Measurements from ENCODE around the gene PCGF2.

Gene PCGF2

DNA sequence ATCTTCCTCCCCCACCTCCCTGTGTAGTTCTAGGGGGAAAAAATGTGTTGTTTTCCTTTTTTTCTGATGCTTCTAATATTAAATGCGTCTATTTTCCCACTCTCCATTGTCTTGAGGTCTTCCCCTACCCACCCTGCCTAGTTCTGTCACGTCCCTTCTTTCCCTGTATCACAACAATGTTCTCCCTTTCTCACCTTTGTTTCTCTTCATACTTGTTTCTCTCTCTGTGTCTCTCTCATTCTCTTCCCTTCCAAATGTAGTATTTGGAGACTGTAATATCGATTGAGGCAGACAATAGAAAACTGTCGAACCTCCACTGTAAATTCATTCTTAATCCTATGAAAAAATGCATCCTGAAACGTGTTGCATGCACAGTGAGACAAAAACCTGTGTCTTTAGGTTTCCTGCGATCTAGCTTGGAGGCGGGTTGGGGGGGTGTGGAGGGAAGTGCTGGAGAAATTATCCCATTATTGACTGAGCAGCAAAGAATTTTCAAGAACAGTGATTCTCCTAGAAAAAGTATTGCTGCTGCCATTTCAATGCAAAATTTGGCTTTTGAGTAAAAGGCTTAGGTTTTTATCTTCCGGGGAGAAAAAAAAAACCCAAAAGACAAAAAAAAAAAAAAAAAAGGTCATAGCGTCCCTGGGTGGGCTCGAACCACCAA lies 3.1 kb upstream of the PCGF2 start:
- peak; percentile 21 for DNase-seq (ENCODE audit: low spot score)

DNA sequence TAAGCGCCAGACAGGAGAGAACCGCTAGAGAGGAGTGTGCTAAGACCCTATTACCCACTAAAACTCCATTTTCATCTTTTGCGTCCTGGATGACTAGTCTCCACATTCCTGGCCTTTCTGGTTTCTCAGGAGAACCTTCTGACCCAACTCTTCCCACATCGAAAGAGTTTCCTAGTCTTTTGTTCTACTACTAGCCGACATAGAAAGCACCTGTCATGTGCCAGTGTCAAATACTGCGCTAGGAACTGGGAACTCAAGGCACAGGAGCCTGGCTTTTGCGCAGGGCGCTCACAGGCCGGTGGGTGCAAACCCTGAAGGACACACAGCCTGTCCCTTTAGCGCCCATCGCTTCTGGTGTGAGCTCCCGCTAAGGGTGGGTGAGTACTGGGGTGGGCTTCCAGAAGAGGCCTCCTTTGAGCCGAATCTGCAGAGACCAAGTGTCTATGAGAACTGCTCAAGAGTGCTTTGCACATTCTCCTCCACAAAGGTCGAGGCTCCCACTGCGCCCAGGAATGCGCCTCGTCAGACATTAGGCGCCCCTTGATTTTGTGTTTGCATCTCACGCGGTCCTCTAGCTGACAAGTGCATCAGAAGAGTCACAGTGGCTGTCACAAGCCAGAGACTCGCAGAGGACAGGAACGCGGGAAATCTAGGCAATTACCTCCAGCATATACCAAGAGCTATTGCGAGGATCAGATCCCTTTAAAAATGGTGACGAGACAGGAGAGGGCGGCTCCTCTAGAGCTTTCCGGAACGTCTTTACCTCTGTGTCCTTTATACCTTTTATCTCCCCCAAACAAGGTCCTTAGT lies 2.4 kb upstream of the PCGF2 start:
- DNase-seq (ENCODE audit: low spot score) = no peak

DNA sequence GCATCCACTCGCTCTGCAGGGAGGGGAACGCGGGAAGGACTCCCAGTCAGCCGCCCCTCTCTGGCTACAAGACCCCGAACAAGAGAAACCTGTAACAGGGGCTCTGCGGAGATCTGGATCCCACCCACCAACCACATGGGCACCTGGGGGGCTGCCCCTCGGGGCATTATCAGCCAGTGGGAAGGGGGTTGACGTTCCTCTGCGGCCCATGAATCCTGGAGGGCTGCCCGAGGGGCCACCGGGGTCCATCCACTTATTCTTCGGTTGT lies 1.8 kb upstream of the PCGF2 start:
- DNase-seq (ENCODE audit: low spot score) = no peak

DNA sequence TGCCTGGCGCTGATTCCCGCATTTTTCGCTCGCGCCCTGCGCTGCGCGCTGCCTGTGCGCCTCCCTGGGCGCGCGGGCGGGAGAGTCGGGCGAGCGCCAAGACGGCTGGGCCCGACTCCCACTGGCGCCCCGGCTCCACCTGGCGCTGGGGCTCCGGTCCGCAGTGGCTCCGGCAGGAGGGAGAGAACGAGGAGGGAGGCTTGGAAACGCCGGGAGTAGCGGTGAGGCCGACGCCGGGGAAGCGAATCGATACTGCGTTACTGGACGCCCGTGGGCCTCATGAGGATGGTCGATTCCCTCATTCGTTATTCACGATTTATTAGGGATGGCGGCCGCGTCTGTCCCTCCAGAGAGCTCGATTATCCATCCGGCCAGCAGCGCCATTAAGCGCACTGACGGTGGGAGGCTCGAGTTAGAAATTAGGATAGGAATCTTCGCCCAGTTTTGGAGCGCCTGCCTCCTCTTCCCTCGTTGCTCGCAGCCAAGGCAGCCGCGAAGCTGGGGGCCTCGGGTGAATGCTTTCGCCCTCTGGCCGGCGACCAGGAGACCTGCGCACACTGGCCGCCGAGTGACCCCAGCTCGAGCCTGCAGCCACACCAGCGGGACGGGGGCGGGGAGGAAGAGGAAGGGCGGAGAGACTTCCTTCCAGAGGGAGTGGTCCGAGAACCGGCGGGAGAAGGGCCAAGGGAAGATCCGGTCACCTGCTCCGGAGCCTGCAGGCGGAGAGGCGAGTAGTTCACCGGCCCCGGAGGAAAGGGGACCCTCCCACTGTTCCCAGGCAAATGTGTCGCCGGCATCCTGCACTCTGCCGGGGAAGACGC lies 1.3 kb upstream of the PCGF2 start:
- DNase-seq (ENCODE audit: low spot score) = peak; percentile 75

DNA sequence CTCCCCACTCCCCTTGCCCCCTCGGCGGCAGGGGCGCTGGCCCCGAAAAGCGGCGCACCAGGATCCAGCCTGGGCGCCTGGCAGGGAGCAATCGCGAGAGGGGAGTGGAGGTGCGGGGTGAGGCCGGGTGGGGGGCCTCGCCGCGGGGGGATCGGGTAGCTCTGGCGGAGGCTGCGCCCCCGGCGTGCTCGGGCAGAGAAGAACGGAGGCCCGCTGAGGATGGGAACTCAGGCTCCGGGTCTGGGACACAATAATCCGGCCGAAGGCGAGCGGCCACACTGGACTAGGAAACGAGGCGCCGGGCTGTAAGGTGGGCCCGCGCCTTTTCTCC lies 721 bp upstream of the PCGF2 start:
- peak; percentile 16 for DNase-seq (ENCODE audit: low spot score)

DNA sequence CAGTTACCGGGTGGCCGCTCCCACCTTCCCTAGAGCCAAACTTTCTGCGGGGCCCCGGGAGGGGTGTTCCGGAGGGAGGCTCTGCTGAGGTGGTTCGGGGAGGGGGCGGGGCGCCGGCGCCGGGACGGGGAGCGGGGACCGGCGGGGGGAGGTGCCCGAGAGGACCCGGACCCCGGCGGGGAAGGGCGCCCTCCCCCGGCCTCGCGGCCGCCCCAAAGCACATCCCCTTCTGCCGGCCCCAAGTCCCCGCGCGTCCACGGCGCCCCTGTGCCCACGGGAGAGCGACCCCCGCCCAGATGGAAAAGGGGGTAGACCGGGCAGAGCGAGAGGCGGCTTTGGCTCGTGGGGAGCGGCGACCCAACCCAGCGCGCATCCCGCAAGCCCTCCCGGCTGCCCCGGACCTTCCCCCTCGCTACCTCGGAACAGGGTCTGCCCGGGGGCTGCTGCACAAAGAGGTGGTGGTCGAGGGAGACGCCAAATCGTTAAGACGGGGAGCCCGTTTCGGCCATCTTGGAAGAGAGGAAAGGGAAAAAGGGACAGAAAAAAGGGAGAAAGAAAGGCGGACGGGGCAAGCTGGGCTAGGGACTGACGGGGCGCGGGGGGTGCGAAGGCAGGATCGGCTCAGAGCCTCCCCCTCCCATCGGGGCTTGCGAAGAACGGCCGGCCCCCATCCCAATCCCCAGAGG lies 530 bp downstream of the PCGF2 start:
- peak; percentile 82 for DNase-seq (ENCODE audit: low spot score)

DNA sequence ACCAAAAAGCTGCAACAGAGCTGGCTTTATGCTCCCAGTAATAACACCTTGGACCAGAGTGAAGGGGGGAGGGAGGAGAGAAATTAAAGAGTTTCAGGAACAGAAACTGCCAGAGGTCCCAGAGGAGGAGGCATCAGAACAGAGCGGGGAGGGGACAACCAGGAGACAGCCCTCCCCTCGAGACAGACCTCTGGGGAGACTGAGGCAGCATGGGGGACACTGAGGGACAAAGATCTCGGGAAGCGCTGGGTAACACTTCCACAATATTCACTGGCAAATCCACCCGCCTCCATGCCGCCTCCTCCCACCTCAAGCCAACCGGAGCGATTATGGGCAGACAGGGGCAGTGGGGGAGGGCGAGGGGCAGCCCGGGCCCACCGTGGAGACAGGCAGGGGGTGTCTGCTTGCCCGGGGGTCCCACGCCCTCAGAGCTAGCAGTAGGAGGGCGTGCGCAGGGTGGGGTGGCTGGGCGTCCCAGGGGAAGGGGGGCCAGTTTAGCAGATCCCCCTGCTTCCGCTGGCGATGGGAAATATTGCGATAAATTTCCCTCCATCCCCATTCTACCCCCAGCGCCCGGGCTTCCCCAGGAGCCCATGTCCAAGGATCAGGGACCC lies 1.2 kb downstream of the PCGF2 start:
- DNase-seq (ENCODE audit: low spot score) = no peak

DNA sequence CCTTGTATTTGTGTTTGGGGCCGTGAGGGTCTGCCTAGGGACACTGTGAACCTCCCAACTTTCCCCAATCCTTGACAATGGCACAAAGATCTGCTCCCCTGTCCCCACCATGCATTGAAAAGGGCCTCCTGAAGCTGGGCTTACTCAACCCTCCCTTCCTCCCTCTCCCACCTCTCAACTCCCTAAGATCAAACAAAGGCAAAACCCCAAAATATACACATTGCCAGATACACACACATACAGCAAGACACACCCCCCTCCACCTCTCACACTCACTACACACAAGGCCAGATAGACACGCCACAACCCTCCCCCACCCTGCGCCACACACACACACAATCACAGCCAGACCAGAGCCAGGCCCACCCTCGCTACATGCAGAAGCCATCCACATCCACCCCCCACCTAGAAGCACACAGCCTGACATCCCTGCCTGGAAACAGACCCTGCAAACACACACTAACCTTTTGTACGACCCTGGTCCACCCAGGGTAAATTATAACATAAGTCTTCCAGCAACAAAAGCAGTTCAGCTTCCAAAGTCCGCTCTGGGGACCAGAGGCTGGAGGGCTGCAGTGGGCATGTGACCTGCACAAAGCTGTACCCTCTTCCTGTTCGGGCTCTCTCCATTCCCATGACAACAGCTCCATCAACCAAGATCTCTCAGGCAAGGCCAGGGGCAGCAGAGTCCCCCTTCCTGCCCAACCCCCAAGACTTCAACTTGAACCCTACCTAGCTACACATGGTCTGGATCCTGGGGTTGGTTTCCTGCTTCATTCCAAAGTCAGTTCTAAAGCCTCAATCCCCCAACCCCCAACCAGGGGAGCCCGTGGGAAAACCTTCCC lies 1.9 kb downstream of the PCGF2 start:
- no peak for DNase-seq (ENCODE audit: low spot score)

DNA sequence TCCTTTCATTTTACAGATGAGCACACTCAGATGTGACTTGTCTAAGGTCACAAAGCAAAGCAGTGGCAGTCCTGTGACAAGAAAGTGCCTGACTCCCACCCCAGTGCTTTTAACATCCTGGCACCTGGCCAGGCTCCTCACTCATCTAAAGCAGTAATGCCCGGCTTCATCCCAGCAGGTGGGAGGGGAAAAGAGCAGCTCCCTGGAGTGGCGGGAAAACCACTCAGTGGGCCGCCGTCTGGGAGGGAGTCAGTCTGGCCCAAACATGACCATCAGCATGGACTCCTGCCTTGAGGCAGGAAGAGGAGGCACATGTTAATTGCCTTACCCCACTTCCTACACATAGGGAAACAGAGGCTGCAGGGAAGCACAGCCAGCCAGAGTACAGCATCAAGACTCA lies 2.6 kb downstream of the PCGF2 start:
- DNase-seq (ENCODE audit: low spot score) = no peak

DNA sequence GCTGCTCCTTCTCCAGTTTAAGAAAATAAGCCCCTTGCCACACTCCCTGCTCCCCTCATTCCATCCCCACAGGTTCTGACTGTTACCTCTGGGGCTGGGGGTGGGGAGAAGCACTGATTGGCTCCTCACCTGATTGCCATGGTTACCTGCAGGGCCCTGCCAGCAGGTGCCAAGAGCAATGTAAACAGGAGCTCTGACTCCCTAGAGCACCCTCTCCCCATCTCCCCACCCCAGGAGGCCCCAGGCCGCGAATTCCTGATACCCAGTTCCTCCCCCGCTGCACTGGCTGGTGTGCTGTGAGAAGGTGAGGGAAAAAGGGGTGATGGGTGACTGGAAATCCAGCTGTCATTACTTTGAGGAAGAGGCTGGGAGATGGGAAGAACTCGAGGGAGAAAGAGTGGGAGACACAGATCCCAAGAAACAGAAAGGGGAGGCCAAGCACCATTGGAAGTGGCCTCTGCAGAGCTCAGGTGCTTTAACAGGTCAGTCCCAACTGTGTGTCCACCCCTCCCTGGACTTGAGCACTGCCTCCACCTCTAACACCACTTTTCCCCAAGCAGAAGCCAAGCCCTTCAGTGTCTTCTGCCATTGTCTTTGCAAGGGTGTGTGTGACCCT lies 4.5 kb downstream of the PCGF2 start:
- no peak for DNase-seq (ENCODE audit: low spot score)

DNA sequence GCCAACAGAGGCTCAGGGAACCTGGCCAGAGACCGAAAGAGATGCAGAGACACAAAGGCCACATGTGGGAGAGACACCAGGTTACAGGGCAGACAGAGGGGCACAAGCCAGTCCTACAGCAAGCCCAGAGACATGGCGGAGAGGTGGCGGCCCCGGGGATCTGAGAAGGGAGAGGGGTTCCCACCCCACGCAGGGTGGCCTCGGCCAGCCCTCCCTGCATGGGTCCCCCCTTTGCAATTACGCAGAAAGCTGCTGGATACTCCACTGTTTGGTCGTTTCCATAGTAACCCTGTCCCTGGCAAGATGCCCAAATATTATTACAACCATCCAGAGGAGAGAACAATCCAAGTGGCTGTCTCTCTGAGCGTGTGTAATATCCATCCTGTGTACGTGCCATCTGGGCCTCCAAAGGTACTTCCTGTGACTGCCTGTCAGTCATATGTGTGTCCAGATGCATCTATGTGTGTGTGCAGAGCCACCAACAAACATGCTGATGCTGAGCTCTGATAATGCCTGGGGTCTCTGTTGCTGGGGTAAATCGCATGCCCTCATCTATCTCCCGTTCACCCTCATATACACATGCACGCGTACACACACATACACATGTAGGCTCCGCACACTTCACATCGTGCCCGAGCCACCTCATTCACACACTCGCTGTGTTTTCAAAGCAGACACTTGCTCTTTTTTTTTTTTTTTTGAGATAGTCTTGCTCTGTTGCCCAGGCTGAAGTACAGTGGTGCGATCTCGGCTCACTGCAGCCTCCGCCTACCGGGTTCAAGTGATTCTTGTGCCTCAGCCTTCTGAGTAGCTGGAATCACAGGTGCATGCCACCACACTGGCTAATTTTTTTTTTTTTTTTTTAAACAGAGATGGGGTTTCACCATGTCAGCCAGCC lies 5.5 kb downstream of the PCGF2 start:
- DNase-seq (ENCODE audit: low spot score) = peak; percentile 62

DNA sequence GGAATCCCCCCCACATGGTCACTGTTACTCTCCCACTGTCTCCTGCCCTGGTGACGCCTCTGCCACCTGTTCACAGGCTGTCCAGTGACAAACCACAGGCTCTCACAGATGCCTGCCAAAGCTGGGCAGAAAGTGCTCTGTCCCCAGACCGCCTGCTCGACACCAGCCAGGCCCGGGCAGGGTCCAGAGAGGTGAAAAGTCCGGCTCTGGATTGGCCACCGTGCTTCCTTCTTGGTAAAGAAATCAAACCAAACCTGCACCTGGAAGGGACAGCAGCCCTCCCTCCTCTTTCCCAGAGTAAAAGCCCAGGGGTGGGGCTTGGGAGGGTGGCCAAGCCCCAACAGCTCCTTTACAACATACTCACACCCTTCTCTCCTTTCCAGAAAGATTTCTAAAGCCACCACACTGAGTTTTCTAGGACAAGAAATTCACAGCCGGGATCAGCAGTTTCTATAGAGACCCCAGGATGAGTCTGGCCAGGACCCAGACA lies 6.2 kb downstream of the PCGF2 start:
- peak; percentile 43 for DNase-seq (ENCODE audit: low spot score)

DNA sequence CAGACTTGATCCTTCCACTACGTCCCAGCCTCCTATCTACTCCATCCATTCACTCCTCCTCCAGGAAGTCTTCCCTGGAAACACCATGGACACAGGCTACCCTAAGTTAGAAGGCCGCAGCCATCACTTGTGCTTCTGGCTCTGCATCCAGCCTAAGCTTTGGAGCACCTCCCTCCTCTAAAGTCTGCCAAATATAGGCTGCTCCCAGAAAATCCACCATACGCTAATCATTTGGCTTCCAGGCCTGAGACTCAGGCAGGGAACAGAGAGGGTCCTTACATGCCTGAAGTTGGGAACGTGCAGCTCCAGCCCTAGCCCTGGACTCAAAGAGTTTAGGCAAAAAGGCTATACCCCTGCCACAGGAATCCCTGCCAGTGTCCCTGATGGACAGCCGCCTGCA lies 6.7 kb downstream of the PCGF2 start:
- DNase-seq (ENCODE audit: low spot score) = no peak

DNA sequence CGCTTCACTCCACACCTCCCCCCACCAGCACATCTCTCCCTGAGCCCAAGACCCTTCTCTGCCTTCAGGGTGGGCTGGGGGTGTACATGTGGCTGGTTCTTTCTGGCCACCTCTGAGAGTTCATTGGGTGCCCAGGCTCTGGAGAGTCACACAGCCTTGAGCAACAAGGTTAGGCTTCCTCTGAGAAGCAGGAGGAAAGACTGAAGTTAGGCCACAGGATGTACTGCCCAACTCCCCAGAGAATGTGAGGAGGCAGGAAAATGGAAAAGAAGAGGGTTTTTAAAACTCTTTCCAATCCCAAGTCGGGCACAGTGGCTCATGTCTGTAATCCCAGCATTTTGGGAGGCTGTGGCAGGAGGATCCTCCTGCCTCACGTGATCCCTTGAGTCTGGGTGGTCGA lies 7.3 kb downstream of the PCGF2 start:
- DNase-seq (ENCODE audit: low spot score) = no peak

DNA sequence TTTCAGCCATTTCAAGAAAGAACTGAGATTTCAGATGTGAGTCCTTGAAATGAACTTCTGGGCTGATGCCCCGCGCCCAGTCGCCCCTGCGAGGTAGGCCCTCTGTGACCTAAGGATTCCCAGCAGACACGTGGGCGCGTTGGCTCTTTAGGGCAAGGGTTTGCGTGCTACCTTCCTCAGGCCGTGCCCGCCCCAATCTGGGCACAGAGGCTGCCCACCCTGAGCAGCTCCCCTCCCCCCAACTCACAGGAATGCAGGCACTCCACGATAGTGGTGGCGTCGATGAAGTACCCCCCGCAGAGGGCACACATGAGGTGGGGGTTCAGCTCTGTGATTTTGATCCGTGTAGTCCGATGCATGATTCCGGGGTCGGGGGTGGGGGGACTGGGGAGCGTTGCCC lies 8.1 kb downstream of the PCGF2 start:
- no peak for DNase-seq (ENCODE audit: low spot score)

DNA sequence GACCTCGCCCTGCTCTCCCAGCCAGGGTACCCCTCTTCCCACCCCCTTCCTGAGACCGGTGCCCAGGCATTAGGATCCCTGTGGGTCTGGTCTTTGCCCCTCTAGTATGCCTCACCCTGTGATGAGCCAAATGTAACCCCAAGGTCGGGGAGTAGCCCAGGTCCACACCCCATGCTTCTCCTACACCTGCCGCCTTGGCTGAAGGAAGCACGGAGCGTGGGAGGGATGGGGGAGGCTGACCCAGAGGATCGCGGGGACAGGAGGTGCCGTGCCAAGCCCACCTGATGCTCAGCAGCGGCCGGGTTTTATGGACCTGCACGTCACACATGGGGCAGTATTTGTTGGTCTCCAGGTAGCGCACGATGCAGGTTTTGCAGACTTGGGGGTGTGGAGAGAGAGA lies 8.8 kb downstream of the PCGF2 start:
- no peak for DNase-seq (ENCODE audit: low spot score)

DNA sequence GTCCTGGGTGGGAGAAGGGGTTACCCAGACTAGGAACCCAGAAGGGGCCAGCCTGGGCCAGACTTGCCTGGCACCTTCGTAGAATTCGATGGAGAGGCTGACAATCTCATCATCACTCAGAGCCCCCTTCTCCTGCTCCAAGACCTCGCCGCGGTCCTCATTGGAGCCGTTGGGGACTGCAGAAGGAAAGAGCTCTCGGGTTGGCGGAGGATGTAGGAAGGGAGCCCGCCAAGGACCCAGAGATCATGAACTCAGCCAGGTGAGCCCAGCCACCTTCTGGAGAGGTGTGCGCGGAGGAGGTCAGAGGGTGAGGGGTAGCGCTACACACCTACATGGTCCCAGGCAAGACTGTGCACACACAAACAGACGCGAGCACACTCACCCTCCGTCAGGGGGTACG lies 9.4 kb downstream of the PCGF2 start:
- no peak for DNase-seq (ENCODE audit: low spot score)

DNA sequence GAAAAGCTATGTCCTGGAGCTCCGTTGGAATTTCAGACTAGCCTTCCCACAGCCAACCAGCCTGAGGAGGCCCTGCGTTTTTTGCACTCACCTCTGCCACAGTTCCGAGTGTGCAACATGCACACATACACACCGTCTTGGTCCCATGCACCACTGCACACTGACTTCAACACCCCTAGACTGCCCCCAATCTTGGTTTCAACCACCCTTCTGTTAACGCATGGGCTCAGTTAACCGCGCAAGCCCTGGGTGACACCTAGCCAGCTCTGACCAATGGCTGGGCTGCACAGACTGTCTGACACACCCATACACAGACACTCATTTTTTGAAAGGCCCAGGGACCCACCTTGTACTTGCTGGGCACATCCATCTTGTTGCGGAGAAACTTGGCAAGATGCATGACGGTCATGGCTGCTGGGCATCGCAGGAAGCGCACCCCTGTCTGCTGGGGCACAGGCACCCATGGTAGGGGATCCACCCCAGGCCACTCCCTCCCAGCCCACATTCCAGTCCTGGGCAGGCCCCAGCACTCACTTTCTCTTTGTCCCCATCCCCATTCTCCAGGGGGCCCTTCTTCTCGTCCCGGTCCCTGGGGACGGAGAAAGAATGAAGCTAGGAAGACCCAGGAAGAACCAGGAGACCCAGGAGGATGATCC lies 10.0 kb downstream of the PCGF2 start:
- no peak for DNase-seq (ENCODE audit: low spot score)
